Endothelial cell of hepatic sinusoid (primary cell): ENCODE data around the gene PSMC5.

Experiments used
- in situ Hi-C: cut with HindIII; loops from 2 replicates; pipeline ENCODE4 v1.10.0; 2017; ENCODE audit warnings: low sequenced_read_pairs

PSMC5 gene

DNA sequence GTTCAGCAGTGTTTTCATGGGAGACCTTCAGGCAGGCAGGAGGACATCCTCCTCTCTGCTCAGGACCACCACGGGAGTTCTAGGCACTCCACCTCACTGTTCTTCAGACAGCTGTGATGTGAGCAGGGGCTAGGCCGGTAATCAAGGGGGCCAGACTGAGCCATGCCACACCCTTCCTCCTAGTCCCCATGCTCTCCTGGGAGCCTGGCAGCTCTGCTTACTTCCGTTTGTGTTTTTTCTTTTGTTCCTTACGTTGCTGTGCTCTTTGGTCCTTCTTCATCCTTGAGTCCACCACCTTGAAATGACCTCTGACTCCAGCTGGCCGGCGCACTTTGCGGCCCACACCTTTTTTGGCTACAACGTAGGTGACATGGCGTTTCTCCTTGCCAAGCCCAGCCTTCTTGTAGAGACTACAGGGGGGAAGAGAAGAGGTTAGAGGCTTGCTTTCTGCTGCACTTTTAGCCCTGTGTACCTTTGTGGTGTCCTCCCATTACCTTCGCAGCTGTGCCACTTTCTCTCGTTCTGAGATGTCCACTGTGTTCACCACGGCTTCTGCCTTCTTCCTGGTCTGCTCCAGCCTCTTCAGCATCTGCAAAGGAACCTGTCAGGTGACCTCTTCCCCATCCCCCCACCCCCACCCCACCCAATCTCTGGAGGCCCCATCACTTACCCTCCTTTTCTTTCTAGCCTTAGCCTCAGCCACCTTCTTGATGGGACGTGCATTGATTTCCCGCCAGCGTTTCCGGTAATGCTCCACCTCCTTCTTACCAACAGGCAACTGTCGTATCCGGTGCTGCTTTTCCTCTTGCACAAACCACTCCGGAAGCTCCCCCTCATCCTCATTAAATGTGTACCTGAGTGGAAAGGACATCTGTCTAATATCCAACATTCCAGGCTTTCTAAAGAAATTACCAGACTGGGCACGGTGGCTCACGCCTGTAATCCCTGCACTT, 7.4 kb upstream of the PSMC5 start:
- in situ Hi-C loops: loop anchor here (5.0 kb wide), 2 partner anchors 38 to 73 kb away; no protein-coding TSS in a partner anchor

DNA sequence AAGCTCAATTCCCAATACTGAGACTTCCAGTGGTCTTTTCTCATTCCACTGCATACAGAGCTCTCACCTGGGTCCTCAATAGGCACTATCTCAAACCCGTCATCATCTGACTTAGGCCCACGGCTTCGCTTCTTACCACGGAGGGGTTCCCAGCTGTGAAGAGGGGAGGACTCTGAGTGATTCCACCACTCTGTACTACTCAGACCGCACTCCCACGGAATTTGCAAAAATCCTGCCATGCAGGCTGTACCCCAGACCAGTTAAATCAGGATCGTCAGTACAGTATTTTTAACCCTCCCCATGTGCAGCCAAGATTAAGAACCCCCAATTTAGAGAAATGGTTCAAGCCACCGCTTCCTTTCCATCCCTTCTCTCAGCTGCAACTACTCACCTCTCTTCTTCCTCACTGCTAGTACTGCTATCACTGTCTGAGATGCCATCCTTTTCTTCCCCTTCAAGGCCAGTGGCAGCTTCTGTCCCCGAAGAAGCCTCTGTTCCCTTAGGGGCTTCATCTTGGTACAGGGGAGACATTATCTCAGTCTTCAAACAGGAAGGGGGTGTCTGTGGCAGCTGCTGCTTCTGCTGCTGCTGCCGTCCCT, 6.2 kb upstream of the PSMC5 start:
- in situ Hi-C loops: no loop called here

DNA sequence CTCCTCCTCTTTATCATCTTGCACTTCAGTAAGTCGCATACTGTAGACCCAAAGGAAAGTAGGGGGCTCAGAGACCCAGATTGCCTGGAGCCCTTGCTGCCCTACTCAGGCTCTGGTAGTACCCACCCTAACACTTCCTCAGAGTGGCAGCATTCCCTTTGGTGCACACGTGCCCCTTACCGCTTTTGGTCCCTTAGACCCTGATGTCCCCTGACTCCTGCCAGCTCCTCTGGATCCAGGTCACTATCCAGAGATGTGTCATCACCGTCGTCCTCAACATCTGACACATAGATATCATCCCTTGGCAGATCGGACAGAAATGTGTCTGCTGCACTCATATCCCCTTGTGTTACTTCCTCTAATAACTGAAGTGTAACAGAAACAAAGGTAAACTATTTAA, 5.4 kb upstream of the PSMC5 start:
- in situ Hi-C loops: no loop called here

DNA sequence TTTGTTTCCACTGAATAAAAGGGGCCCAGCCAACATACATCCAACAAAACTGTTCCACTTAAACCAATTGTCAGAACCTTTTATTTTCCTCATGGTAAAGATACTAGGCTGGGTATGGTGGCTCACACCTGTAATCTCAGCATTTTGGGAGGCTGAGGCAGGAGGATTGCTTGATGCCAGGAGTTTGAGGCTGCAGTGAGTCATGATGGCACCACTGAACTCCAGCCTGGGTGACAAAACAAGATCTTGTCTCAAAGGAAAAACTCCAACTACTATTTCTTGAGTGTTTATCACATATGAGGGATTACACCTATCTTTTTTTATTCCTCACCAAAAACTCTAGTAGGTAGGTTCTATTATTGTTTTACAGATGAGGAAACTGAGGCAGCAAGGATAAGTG, 4.7 kb upstream of the PSMC5 start:
- in situ Hi-C loops: no loop called here

DNA sequence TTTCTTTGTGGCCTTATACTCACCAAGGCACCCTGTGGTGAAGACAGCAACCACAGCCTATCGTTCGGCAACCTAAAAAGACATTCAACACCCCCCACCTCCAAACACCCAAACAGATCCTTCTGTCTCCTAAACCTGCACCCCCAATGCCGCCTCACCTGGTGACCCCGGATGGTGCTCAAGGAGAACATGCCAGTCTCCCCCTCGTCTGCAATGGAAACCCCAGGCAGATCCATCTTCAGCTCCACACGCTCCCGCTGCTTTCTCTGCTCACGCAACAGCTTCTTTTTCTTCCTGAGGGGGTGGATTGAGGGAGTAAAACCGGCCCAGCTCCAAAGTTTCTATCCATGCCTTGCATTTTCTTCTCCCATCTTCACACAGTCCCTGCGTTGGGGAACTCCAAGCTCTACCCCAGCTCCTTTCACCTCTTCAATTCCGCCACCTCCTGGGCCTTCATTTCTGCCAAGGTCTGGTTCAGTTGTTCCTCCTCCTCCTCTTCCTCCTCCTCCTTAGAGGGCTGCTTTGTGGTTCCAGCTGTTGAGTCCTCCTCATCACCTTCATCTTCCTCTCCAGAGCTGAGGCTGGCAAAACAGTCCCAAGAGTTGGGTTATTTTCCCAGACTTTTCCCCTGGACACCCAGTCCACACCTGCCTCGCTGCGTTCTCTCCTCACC, 3.4 kb upstream of the PSMC5 start:
- in situ Hi-C loops: no loop called here

DNA sequence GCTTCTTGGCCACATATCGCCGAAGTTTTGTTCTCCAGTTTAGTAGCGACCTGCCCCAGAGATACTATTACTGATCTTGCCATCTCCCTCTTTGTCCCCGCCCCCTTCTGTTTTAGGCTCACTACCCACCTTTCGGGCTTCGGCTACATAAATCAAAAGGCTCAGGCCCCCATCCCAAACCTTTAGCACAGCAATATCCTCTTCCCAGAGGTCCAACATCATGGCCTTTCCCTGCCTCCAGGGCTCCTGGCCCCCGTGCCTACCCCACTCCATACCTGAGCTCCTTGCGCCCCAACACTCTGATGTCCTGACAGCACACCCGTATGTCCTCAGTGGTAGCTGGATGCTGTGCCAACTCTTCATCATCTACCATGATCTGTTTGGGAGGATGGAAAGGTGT, 2.9 kb upstream of the PSMC5 start:
- in situ Hi-C loops: no loop called here

DNA sequence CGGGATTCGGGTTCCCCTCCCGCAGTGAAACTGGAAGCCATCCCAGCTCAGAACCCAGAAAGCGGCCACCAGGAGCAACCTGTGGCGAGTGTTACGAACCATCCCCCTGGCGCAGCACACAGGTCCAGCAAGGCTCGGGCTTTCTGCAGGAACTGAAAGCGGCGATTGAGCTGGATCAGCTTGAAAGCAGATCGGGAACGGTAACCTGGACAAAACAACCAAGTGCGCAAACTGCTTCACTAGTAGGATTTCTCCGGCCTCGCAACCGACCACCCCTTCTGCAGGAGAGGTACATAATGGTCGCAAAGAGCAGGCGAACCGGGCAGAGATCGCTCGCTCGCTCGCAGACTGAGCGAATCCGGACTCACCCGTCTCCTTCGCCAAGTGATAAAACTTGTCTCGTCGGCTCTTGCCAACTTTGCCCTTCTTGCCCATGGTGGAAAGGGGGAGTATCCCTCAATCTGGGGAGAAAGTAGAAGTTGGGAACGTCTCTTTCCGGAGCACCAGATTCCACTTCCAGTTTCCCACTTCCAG, 696 bp upstream of the PSMC5 start:
- in situ Hi-C loops: no loop called here

DNA sequence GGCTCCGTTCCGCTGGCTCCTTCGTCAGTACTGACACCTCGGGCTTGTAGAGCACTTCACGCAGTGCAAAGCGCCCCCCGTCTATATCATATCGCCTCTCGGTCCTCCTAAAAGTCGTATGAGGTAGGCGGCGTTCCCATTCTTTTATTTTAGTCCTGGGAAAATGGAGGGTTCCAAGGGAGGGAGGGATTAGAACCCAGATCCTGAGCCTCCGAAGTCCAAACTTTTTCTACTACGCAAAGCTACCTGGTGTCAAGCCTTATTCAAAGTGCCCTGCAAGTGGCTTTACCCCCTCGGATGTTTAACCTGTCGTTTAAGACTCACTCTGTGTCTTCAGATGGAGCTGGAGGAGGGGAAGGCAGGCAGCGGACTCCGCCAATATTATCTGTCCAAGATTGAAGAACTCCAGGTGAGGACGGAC, 580 bp downstream of the PSMC5 start:
- in situ Hi-C loops: no loop called here

DNA sequence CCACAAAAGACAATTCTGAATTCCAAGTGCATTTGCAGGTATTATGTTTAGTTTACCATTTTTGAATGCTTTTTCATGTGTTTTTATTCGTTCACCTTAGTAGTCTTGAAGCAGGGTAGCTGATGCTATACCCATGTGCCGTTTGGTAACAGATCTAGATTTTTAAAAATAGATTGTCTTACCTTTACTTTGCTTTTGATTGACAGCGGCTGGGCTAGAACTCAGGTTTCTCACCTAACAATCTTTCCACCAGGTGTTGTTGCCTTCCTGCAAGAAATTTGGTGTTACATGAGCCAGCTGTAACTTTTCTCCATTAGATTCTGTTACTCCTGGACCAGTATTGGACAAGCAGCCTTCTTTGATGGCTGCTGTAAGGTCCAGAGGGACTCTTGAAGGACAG, 1.7 kb downstream of the PSMC5 start:
- in situ Hi-C loops: no loop called here

DNA sequence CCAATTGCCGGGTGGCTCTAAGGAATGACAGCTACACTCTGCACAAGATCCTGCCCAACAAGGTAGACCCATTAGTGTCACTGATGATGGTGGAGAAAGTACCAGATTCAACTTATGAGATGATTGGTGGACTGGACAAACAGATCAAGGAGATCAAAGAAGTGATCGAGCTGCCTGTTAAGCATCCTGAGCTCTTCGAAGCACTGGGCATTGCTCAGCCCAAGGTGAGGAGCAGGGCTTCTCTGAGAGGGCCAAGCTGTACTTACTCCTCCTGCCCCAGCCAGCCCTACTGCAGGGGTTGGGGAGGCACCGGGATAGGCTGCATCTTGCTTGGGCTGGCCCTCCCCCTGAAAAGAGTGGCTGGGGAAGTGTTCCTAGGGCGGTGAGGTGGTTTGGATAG, 3.0 kb downstream of the PSMC5 start:
- in situ Hi-C loops: no loop called here

DNA sequence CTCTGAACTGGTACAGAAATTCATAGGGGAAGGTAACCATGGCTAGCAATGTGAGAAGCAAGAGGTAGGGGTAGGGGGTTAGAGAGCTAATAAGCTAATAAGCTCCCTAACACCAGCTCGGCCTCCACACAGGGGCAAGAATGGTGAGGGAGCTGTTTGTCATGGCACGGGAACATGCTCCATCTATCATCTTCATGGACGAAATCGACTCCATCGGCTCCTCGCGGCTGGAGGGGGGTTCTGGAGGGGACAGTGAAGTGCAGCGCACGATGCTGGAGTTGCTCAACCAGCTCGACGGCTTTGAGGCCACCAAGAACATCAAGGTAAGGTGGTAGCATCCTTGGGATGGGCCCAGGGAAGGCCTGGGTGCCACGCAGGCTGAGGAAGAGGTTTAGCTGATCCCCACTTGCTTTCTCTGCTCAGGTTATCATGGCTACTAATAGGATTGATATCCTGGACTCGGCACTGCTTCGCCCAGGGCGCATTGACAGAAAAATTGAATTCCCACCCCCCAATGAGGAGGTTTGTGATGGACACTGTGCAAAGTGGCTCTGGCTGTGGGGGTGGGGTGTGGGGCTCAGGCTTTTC, 3.8 kb downstream of the PSMC5 start:
- in situ Hi-C loops: no loop called here

DNA sequence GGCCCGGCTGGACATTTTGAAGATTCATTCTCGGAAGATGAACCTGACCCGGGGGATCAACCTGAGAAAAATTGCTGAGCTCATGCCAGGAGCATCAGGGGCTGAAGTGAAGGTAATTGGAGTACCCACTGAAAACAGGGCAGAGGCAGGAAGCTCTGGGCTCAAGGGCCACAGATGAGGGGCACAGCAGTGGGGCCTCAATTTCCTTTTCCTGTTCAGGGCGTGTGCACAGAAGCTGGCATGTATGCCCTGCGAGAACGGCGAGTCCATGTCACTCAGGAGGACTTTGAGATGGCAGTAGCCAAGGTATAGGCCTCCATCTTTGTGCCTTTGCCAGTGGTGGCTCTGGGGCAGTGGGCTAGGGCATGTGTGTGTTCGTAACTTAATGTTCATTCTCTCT, 4.3 kb downstream of the PSMC5 start:
- in situ Hi-C loops: no loop called here

DNA sequence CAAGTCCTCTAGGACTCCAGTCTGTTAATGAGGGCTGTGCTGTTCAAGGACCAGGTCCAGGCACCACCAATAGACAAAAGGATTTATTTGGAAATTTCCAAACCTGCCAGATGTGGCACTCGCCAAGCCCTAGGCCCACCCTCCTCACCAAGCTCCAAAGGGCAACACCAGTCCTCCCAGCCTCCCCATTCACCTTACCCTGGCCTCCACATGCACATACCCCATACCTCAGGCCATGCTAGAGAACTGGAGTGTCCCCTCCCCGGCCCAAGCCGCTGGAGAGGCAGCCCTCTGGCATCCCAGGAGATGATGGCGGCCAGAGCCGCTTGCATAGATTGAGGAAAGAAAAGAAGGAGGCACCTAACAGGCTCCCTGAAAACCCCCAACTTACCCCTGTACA, 4.8 kb downstream of the PSMC5 start:
- in situ Hi-C loops: no loop called here

DNA sequence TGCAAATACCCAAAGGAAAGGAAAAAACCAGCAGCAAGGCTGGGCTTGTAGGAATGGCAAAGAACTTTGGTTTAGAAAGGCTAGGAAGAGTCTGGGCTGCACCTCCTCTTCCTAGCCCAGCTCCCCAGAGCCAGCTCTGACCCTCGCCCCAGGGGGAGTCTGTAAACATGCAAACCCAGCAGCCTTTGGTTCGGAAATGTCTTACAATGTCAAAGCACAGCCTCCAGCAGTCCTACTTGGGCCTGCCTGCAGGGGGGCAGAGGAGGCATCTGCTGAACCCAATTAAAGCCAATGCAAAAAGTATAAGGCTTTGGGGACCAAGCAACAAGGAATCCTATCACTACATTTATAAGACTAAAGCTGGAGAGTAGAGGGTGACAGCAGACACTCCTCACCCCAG, 5.2 kb downstream of the PSMC5 start:
- in situ Hi-C loops: no loop called here

DNA sequence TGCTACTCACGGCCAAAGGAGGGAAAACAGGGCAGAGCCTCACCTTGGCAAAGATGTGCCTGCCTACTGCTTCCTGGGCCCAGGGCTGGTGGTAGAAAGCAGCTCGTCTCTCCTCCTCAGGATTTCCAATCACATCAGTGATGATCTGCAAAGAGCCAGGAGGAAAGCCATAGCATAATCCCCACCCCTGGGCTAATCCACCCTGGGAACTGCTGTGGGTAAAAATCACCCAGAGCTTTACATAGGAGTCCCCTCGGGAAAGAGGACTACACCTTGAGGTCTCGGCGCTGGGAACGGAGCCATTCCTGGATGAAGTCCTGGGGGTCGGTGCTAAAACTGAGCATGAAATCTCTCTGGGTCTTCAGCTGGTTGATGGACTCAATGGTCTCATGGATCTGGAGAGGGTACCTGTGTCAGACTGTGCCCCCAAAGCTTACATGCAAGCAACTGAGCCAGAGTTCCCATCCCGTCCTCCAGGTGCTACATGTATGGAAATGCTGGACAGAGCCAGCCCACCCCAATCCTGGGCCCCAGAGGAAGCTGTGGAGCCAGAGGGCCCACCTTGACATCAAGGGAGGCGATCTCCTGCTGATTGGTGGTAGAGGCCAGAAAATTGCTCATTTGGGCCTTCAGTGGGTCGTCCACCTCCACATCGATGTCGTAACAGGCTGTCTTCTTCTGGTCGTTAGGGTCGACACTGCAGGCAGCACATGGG, 6.0 kb downstream of the PSMC5 start:
- in situ Hi-C loops: no loop called here

DNA sequence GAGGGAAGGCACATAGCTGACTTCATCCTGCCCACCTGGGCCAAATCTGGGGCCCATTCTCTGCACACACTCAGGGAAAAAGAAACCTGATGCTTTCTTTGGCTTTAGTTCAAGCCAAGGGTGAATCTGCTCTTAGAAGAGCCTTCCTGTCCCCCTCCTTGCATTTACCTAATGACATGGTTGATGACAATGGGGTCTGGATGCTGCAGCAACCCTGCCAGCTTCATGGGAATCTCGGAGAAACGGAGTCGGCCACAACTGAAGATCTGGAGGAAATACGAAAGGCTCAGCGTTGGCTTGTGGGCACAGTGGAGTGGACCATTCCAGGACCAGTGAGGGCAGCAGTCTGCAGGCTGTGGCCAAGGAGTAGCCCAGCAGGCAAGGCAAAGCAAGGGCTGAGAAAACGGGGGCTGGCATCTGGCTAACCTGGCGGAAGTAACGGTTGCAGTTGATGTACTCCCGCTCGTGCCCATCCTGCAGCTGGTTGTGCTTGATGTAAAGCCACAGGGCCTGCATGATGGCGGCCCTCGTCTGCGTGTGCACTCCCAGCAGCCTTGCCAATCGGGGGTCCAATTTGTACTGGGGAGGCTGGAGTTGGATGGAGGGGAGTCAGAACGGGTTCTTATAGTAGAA, 6.6 kb downstream of the PSMC5 start:
- in situ Hi-C loops: no loop called here

DNA sequence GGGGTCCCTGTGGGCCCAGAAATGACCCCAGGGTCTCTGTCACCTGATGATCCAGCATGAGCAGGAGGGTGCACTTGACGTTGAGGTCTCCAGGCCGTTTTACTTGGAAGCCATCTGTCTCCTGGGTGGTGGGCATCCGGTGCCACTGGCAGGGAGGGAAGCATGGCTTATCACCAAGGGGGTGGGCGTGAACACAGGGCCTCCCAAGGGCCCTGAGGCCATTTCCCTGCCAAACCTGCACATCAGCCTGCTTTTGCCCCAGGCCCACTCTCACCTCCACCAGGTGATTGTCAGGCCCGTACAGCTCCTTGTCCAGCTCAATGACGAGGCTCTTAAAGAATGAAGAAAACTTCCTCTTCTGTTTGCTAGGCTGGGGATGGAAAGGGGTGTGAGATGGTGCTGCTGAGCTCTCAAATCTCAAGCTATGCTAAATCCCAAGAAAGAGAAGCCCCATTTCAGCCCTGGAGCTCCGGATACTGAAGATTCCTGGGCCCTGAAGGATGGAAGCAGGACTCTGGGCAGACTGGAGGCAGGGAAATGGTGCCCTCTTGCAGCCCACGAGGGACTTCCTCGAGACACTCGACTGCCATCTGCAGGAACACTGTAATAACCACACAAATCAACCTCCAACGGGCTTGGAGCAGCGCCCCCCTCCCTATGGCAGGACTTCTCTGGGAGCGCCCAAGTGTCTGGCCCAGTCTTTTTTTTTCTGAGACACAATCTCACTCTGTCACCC, 7.4 kb downstream of the PSMC5 start:
- in situ Hi-C loops: no loop called here

DNA sequence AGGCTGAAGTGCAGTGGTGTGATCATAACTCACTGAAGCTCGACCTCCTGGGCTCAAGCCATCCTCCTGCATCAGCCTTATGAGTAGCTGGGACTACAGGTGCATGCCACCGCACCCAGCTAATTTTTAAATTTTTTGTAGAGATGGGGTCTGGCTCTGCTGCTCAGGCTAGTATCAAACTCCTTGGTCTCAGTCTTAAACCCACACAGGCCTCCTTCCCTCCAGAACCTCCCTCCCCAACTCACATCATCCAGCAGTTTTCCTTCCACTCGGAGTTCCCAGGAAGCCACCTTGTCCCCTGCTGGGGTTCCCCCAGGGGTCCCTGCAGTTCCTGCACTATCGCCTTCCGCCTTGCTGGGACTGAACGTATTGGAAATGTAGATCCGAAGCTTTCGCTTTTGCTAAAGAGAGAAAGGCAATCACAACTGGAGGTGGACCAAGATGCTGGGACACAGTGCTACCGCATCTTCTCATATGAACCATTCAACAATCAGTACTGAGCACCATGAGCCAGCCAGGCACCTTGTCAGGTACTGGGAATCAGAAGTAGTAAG, 8.0 kb downstream of the PSMC5 start:
- in situ Hi-C loops: no loop called here

DNA sequence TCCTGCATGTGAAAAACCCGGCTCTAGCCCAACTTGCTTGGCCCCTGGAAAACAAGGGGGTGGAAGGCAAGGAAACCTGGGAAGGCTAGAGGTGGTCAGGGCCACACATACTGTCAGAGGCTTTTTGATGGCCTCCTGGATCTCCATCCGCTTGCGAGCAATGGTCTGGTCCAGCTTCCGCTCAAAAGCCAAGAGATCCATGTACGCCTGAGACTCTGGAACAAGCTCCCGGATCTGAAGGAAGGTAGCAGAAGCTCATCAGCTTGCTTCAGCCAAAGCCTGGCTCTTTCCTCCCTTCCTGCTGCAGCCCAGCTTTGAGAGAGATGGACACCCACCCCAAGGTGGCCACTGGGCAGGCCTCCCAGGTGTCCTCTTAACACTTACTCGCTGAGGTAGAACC, 9.6 kb downstream of the PSMC5 start:
- in situ Hi-C loops: no loop called here
